Measurements from ENCODE around the gene JAM3. TPM values are rescaled to one million over a fixed set of nuclear protein-coding genes. Genes with fewer than 3 reads are reported as not detected.

JAM3 gene
- total RNA-seq, 1 experiment from 2014 or later: 36.5 TPM

DNA sequence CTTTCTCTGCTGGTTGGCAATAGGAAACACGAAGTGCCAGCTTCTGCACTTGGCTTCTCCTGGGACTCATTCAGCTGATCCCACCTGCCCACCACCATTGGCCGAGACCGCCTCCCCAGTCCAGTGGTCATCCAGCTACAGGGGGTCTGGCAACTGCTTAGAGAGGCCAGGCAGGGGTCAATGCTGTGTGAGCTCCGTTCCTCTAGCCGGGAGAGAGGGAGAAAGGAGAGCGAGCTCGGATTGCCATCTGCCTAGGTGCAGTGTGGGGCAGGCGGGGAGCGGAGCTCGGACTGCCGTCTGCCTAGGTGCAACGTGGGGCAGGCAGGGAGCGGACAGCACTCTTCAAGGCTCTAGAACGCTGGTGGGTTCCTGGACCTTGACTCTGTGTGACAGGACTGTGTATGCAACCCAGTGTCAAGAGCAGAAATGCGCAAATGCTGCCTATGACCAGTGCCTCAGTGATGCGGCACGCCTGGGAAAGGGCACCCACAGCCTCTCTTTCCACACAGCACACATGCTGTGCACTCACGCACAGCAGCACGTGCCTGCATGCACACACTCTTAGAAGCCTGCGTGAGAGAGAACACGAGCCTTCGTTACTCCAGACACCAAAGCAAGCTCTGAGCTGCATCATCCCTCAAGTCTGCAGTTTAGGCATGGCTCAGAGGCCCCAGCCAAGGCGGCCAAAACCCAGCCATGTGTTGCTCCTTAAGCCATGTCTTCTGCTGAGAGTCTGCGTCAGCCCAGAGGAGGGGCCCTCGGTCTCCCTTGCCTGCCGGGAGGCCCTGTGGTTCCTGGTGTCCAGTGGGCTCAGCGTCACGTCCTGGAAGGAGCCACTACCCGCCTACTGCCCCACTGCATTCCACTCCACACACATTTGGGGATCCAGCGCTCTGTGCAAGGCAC, 26.8 kb upstream of the JAM3 start:
- H2AK5ac ChIP-seq (ENCODE audit: insufficient read length, low read length): no peak overlapping the region
- DNase-seq: no peak
- Mint-ChIP-seq H3K9me3 (no peaks in the 10 kb centered on the region), H3K27me3 (ENCODE audit: low read depth) (peaks cover 10% of the 10 kb centered on the region), H3K4me1 (peaks cover 20 to 31% of the 10 kb centered on the region in 2 experiments), H3K36me3 (ENCODE audit: insufficient read depth in 1 of 3, low read depth in 3 of 3) (no peaks in the 10 kb centered on the region; a peak in 1 of 7 replicates), H3K27ac (no peak overlapping the region; a peak in 1 of 7 replicates), H3K4me3 (no peak overlapping the region)
- peaks cover 2% of the 10 kb centered on the region; the same call in 1 of the 2 replicates for H3K4me1 ChIP-seq (ENCODE audit: insufficient read depth, low read length)
- H4K91ac ChIP-seq (ENCODE audit: insufficient read length, low read depth, low read length): no peak overlapping the region
- no peaks in the 10 kb centered on the region for H4K20me1 ChIP-seq (ENCODE audit: control insufficient read depth, insufficient read depth, insufficient read length)
- no peak overlapping the region for H2BK20ac ChIP-seq (ENCODE audit: low read depth, low read length, poor library complexity, severe bottlenecking)
- H4K5ac ChIP-seq (ENCODE audit: insufficient read length, low read depth, low read length): no peak overlapping the region
- no CpG with 5 or more reads among the region's 30 CpGs for WGBS (ENCODE audit: extremely low coverage, insufficient read length, low lambda C conversion rate)
- no peak overlapping the region for H3K18ac ChIP-seq (ENCODE audit: insufficient read length, low read depth, low read length)
- no peak overlapping the region for H4K8ac ChIP-seq (replicated peaks; ENCODE audit: insufficient read length, low read depth, low read length)
- no peaks in the 10 kb centered on the region for H3K79me1 ChIP-seq (ENCODE audit: insufficient read depth, low read depth, low read length, poor library complexity, severe bottlenecking)
- H3K4ac ChIP-seq (ENCODE audit: low read depth, low read length): no peak overlapping the region
- TF ChIP-seq CTCF (conservative IDR thresholded peaks at IDR 0.05): no peak
- no peak overlapping the region for H2BK5ac ChIP-seq (ENCODE audit: insufficient read length, low read length)
- H2BK15ac ChIP-seq (ENCODE audit: low read depth, low read length): no peak overlapping the region
- no peak overlapping the region; the same call in 1 of the 2 replicates for H3K14ac ChIP-seq (ENCODE audit: insufficient read depth, low read length)
- no peaks in the 10 kb centered on the region for H3K79me2 ChIP-seq (ENCODE audit: insufficient read depth, low read length)
- no peak overlapping the region for H3K23ac ChIP-seq (ENCODE audit: insufficient read length, low read depth, low read length)
- no peaks in the 10 kb centered on the region for H3K9me3 ChIP-seq (ENCODE audit: control insufficient read depth, low read depth, low read length)
- H3K56ac ChIP-seq (ENCODE audit: insufficient read length, low read depth, low read length): no peak overlapping the region
- H3K27me3 ChIP-seq (ENCODE audit: insufficient read depth, low read length): no peaks in the 10 kb centered on the region
- no peak overlapping the region for H3K9ac ChIP-seq (ENCODE audit: extremely low read depth, insufficient read length, low read length)
- no peak overlapping the region for H3K27ac ChIP-seq (ENCODE audit: insufficient read length, low read depth, low read length)
- H3T11ph ChIP-seq (ENCODE audit: low read length): no peak overlapping the region
- no peak overlapping the region for H3K4me2 ChIP-seq (ENCODE audit: insufficient read depth, insufficient read length, low read length)
- no peak overlapping the region for H2AFZ ChIP-seq (ENCODE audit: low read length)
- no peak overlapping the region for H2BK12ac ChIP-seq (ENCODE audit: insufficient read length, low read depth, low read length)
- H2BK120ac ChIP-seq (ENCODE audit: low read depth, low read length, poor library complexity, severe bottlenecking): no peak overlapping the region
- H3K23me2 ChIP-seq (ENCODE audit: insufficient read length, low read depth, low read length, poor library complexity, severe bottlenecking): peaks cover 6% of the 10 kb centered on the region

Data from H9 (cell line).